HFFc6 (cell line): Measurements from ENCODE around the gene TECPR2. TPM values are rescaled to one million over a fixed set of nuclear protein-coding genes. Genes with fewer than 3 reads are reported as not detected.

Source experiments
- DNase-seq: peaks from one replicate; pipeline ENCODE4 v3.0.0-alpha.2; 2018
- H3K27ac Mint-ChIP-seq: 2 replicates; pipeline ENCODE4 v1.8.0; 2020; ENCODE audit warnings: mild to moderate bottlenecking, mixed read lengths
- H3K27me3 Mint-ChIP-seq: 2 replicates; pipeline ENCODE4 v1.8.0; 2021; ENCODE audit warnings: mild to moderate bottlenecking, moderate library complexity, mixed read lengths; ENCODE audit not compliant: insufficient read depth
- H3K36me3 Mint-ChIP-seq: 2 replicates; pipeline ENCODE4 v1.8.0; 2021; ENCODE audit warnings: low read depth, mixed read lengths
- H3K4me1 Mint-ChIP-seq: 2 replicates; pipeline ENCODE4 v1.8.0; 2020; ENCODE audit warnings: low read depth, mixed read lengths
- H3K4me3 Mint-ChIP-seq: 2 replicates; pipeline ENCODE4 v1.8.0; 2020; ENCODE audit warnings: mild to moderate bottlenecking, moderate library complexity, mixed read lengths
- H3K9me3 Mint-ChIP-seq: 2 replicates; pipeline ENCODE4 v1.8.0; 2020; ENCODE audit warnings: mild to moderate bottlenecking, mixed read lengths
- CTCF ChIP-seq: fragments of 200-600 bp; sonication (generic); IDR thresholded peaks from 2 replicates; pipeline ENCODE4 v1.5.0; 2021; ENCODE audit warnings: antibody characterized with exemption, mild to moderate bottlenecking
- total RNA-seq, 6 experiments: library from RNA; stranded (reverse); fragmentation: NEBNext Ultra II Directional; extraction: Animal tissue kit (Norgen Biotek cat#: 25700); gene quantifications; 2 replicates in 1 of 6; 3 replicates in 5 of 6; pipeline ENCODE4 v1.2.3, GENCODE V29; 2021

TECPR2 gene
- total RNA-seq, 6 experiments from 2014 or later: 22.0 to 29.6 (median 26.4) TPM

GRCh38 chr14:102479107-102479506 is 116.4 kb downstream of the TECPR2 start:
- Mint-ChIP-seq H3K4me3 (no peak overlapping the region), H3K9me3 (no peaks in the 10 kb centered on the region), H3K27ac (no peak overlapping the region), H3K36me3 (no peaks in the 10 kb centered on the region; the same call in 1 of the 2 replicates), H3K4me1 (peaks cover 15% of the 10 kb centered on the region), H3K27me3 (no peaks in the 10 kb centered on the region; the same call in 1 of the 2 replicates)
- TF ChIP-seq CTCF: no peak
- no peak for DNase-seq

GRCh38 chr14:102479777-102480176 is 117.0 kb downstream of the TECPR2 start:
- Mint-ChIP-seq H3K27ac (no peak overlapping the region), H3K4me1 (peaks cover 15% of the 10 kb centered on the region), H3K9me3 (no peaks in the 10 kb centered on the region), H3K27me3 (no peaks in the 10 kb centered on the region; the same call in 1 of the 2 replicates), H3K36me3 (no peaks in the 10 kb centered on the region; the same call in 1 of the 2 replicates), H3K4me3 (no peak overlapping the region)
- DNase-seq: no peak
- no peak for TF ChIP-seq CTCF

GRCh38 chr14:102481371-102481770 is 118.6 kb downstream of the TECPR2 start:
- H3K4me3 Mint-ChIP-seq: no peak overlapping the region
- DNase-seq: no peak
- peak overlapping the region; percentile 73 for H3K27ac Mint-ChIP-seq
- TF ChIP-seq CTCF: no peak
- no peaks in the 10 kb centered on the region; the same call in 1 of the 2 replicates for H3K27me3 Mint-ChIP-seq
- no peaks in the 10 kb centered on the region for H3K36me3 Mint-ChIP-seq
- H3K9me3 Mint-ChIP-seq: no peaks in the 10 kb centered on the region
- peaks cover 15% of the 10 kb centered on the region for H3K4me1 Mint-ChIP-seq

- H3K27me3 Mint-ChIP-seq: no peaks in the 10 kb centered on the region; the same call in none of the 2 replicates
- peak; percentile 66 for DNase-seq
Observed at GRCh38 chr14:102481791-102482238, 119.1 kb downstream of the TECPR2 start.

GRCh38 chr14:102484316-102484715 is 121.6 kb downstream of the TECPR2 start:
- Mint-ChIP-seq H3K27me3 (no peaks in the 10 kb centered on the region; the same call in none of the 2 replicates), H3K9me3 (no peaks in the 10 kb centered on the region), H3K27ac (no peak overlapping the region), H3K4me3 (no peak overlapping the region), H3K4me1 (peaks cover 15% of the 10 kb centered on the region), H3K36me3 (no peaks in the 10 kb centered on the region)
- DNase-seq: no peak
- no peak for TF ChIP-seq CTCF

More at GRCh38 chr14:102481791-102482238, 119.1 kb downstream of the TECPR2 start:
- Mint-ChIP-seq H3K36me3 (no peaks in the 10 kb centered on the region), H3K27ac (peak overlapping the region; percentile 73), H3K9me3 (no peaks in the 10 kb centered on the region), H3K4me3 (peak overlapping the region; percentile 61), H3K4me1 (peaks cover 15% of the 10 kb centered on the region)
- TF ChIP-seq CTCF: no peak
